HG02763 (cell line): ENCODE data around the gene LCN15.
"Not testable (repeated sequence)": the region's sequence is repeated elsewhere in the genome, so short reads cannot be mapped to it uniquely, and the experiment has no call there.

ENCODE experiments used
- ATAC-seq: cut with Tn5 transposase; IDR thresholded peaks from one replicate; pipeline ENCODE4 v1.9.1; 2021; ENCODE audit warnings: mild to moderate bottlenecking, moderate library complexity; ENCODE audit not compliant: unreplicated experiment

LCN15 gene

DNA sequence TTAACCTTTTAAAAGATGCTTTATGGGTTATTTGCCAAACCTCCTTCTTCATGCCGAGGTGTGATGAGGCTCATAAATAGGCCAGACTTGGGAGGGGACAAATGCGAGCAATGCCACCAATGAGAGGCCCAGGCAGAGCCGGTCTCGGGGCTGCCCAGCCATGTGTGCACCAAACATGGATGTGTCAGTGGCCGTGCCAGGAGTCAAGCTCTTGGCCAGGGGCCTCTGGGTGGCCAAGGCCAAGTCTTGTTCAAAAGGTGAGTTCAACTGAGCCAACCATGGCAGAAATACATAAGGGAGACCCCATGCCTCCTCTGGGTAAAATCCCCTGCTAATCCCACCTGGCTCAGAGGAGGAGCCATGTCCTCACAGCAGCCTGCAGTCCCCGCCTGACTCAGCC is 10.9 kb upstream of the LCN15 start:
- no peak for ATAC-seq

DNA sequence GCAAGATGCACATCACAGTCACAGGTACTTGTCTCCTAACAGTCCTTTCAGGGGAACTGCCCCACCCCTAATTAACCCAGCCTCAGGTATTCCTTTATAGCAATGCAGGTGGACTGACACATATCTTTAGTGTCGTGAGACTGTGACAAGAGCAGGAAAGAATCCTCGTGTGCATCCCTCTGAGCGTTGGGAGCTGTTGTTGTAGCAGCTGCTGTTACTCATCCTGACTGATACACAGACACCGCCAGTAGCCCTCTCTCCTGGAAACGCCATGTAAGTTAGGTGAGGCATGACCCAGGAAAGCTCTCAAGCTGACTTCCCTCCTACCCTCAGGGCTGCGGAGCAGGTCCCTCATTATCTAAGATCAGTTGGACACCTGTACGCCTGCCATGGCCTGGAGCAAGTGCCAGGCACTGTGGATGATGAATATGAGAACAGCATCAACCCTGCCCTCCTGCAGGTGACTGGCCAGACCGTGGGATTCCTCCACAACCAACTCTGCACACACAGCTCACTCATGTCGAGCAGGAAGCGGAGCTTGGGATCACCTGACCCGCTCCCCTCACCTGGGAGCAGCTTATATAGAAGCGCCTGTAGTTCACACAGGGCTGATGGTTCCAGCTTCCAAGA is 10.2 kb upstream of the LCN15 start:
- no peak for ATAC-seq

DNA sequence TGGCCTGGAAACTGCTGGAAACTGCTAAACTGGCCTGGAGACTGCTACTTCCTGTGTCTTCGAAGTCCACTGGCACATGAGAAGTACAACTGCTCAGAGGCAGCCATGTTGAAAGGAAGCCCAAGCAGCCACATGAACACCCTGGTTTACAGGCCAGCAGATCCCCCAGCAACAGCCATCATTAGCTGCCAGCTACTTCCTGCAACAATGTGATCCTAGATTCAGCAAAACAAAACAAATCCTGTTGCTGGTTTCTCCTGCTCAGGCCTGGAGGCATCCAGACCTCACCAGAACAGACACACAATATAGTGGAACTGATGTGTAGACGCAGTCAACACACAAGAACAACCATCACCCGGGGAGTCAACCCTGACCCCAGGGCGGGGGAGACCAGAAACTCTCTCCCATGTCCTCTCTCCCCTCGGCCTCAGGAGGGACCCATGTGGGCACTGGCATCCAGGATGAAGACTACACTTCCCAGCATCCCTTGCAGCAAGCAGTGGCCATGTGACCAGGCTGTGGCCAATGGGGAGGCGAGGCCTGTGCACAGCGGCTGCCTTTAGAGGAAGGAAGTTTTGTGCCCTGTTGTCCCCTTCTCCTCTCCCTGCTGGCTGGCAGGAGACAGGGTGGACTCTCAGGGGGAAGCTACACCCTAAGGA is 9.2 kb upstream of the LCN15 start:
- ATAC-seq: no peak

DNA sequence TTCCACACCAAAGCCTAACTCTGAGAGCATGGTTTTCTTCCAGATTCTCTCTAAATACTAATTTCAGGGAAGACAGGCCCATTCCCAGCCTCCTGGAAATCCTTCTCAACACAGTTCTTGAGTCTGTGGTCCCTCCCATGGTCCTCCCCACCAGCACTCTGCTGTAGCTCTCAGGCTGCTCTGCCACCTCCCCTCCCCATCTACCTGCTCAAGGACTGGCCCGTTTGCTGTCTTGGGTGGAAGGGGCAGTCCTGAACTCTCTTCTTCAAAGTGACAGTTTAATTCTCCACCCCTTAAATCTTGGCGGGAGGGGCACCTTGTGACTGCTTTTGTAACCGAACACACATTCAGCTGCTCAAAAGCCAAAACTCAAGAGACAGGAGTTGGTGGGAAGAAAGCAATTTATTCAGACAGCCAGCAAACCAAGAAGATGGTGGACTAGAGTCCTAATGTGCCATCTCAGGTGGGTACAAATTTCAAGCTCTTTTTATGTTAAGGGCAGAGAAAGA is 7.6 kb upstream of the LCN15 start:
- no peak for ATAC-seq

DNA sequence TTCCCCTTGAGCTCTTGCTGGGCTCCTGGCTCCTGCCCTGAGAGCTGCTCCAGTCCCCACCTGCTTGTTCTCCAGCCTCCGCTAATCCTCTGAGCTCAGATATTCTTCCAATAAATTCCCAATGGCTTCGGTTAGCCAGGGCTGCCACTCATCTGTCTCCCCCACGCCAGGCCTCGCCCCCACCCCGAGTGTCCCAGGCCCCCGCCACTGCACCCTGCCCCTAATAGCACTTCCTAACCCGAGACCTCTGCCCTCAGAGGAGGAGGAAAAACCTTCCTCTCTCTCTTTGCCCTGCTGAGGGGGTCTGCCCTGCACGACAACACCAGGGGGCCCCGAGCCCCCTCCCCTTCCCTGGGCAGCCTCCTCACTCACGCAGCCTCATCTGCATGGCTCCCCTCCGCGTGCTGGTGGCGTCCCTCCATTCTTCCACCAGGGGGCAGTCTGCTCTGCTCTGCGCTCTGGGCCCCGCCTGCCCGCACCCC is 5.4 kb upstream of the LCN15 start:
- ATAC-seq: no peak

DNA sequence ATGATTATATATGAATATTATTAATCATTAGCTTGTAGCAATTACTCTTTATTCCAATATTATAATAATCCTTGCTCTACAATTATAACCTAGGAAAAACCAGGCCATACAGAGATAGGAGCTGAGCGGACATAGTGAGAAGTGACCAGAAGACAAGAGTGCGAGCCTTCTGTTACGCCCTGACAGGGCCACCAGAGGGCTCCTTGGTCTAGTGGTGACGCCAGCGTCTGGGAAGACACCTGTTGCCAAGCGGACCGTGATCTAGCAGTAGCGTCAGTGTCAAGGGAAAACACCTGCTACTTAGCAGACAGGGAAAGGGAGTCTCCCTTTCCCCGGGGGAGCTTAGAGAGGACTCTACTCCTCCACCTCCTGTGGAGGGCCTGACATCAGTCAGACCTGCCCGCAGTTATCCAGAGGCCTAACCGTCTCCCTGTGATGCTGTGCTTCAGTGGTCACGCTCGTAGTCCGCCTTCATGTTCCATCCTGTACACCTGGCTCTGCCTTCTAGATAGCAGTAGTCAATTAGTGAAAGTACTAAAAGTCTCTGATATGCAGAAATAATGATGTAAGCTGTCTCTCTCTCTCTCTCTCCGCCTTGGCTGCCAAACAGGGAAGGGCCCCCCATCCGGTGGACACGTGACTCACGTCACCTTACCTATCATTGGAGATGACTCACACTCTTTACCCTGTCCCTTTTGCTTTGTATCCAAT is 2.2 kb upstream of the LCN15 start:
- ATAC-seq: not testable (repeated sequence)

DNA sequence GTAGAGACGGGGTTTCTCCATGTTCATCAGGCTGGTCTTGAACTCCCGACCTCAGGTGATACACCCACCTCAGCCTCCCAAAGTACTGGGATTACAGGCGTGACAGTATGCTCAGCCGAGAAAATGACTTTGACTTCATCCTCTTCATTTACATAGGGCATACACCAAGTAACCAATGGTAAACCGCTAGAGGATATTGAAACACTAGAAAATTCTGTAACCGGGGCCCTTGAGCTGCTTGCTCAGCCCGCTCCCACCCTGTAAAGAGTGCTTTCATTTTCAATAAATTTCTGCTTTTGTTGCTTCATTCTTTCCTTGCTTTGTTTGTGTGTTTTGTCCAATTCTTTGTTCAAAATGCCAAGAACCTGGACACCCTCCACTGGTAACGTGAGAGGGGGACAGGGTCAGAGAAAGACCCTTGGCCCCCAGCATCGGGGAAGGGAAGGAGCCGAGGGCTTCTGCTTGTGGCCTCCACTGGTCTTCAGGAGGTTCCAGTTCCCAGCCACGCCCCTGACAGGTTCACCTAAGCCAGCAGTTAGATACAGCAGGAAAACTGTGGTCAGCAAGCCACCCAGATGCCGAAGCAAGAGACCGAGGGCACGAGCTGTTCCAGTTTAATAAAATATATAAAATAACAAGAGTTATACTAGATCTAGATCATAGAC is 1.6 kb upstream of the LCN15 start:
- not testable (repeated sequence) for ATAC-seq

DNA sequence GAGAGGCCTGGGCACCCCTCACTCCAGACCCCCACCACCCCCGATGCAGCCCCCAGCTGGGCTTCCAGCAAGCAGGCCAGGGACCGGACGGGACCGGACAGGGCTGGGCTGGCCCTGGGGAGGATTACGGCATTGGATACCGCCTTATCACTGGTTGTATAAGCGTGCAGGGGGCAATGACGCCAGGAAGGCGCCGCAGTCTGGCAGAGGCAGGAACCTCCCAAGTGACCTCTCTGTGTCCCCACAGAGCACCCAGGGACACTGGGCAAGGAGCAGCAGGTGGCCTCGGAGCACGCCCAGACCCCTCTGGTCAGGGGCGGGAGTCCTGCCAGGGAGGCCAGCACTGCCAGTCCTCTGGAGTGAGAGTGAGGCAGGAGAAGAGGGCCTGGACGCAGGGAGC is 723 bp upstream of the LCN15 start:
- ATAC-seq: no peak

DNA sequence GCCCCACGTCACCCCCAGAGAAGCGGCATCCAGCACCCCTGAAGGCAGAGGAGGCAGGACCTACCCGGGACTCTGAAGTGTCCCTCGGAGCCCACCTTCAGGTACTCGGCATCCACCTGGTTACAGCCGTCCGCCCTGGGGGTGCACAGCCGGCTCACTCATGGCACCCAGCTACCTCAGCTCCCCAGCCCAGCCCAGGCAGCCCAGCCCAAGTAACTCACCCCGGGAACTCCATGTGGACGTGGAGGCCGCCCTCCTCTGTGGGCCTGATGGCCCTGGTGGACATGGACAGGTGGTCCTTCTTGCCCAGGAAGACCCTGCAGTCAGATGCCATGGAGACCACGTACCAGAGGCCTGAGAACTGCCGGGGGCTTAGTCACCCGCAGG is 676 bp downstream of the LCN15 start:
- ATAC-seq: no peak

DNA sequence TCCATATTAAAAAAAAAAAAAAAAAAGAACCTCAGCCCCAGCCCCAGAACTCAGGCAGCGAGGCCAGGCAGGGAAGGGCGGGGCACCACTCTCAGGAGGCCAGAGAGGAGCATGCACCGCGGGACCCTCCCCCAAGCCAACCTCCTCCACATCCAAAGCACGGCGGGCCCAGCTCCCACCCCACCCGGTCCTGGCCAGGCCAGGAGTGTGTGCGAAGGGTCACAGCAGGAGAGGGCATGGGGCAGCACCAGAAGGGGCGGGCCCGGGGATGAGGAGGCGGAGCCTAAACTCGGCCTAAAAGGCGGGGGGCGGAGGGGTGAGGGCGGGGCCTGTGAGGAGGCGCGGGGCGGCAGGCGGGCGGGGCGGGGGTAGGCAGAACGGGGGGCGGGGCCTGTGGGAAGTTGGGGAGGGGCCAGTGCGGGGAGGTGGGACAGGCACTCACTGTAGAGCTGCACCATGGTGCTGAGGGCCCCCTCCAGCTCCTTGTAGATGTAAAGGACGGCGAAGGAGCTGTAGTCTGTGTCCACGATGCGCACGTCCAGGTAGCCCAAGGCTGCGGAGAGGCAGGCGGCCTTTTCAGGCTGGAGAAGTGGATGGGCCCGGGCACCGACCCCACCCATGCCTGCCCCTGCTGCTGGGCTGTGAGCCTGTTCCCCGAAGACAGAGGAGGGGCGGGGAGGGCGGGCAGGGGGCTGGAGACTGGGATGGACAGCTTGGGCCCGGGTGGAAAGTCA is 1.2 kb downstream of the LCN15 start:
- no peak for ATAC-seq

DNA sequence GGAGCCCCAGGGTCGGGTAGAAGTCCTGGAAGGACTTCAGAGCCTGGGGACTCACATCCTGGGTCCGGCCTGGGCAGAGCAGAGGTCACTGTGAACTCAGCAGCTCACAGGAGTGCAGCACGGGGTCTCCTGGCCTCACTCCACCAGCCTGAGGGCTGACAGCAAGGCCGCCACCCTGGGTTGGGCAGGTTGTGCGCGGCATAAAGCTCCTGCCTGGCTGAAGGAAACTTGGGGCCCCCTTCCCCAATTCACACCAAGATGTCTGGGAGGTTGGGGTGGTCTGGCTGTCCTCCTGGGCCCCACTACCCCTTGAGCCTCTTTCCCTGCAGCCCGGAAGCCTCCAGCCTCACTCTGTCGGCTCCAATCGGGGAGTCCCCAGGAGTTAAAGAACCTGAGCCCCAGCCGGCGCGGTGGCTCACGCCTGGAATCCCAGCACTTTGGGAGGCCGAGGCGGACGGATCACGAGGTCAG is 2.1 kb downstream of the LCN15 start:
- no peak for ATAC-seq

DNA sequence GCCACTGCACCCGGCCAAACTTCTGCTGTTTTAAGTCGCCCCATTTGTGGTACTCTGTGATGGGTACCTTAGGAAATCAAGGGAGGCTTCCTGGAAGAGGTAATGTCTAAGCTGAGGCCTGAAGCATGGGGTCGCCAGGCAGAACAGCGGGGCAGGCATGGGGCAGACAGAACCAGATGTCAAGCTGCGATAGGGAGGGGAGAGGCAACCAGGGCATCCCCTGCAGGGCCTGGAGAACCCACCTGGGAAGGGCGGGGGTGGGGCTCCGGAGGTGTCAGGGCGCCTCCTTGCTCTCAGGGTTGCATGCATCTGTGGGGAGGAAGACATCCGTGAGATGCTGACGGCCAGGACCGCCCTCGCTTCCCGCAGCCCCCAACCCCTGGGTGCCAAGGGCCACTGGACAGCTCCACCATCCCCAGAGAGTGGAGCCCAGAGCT is 2.8 kb downstream of the LCN15 start:
- ATAC-seq: no peak

DNA sequence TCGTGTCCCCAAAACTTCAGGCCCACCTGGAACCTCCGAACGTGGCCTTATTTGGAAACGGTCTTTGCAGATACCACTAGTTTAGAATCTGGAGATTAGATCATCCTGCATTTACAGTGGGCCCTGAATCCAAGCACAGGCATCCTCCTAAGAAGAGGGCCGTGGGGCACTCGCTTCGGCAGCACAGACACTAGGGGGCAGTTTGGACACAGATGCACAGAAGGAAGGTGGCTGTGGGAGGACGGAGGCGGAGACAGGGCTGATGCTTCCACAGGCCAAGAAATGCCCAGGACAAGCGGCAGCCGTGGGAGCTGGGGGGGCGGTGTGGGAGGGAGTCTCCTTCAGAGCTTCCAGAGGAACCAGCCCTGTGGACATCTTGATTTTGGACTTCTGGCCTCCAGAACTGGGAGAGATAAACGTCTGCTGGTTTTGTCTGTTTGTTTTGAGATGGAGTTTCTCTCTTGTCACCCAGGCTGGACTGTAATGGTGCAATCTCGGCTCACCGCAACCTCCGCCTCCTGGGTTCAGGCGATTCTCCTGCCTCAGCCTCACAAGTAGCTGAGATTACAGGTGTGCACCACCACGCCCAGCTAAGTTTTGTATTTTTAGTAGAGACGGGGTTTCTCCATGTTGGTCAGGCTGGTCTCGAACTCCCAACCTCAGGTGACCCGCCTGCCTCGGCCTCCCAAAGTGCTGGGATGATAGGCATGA is 3.3 kb downstream of the LCN15 start:
- not testable (repeated sequence) for ATAC-seq

DNA sequence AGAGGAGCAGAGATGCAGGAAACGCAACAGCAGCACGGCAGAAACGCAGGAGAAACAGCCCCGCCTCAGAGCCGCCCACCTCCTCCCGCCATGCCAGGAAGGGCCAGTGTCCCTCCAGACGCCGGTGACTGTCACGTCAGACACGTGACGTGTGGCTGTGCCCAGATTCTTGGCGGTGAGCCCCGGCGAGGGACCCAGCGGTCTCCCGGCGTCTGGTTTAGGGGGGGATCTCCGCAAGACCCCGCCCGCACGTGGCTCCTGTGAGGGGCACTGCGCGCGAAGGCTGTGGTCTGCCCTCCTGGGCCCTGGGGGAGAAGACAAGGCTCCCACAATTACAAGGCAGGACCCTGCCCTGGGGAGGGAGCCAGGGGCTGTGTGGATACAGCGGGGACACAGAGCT is 3.9 kb downstream of the LCN15 start:
- no peak for ATAC-seq

DNA sequence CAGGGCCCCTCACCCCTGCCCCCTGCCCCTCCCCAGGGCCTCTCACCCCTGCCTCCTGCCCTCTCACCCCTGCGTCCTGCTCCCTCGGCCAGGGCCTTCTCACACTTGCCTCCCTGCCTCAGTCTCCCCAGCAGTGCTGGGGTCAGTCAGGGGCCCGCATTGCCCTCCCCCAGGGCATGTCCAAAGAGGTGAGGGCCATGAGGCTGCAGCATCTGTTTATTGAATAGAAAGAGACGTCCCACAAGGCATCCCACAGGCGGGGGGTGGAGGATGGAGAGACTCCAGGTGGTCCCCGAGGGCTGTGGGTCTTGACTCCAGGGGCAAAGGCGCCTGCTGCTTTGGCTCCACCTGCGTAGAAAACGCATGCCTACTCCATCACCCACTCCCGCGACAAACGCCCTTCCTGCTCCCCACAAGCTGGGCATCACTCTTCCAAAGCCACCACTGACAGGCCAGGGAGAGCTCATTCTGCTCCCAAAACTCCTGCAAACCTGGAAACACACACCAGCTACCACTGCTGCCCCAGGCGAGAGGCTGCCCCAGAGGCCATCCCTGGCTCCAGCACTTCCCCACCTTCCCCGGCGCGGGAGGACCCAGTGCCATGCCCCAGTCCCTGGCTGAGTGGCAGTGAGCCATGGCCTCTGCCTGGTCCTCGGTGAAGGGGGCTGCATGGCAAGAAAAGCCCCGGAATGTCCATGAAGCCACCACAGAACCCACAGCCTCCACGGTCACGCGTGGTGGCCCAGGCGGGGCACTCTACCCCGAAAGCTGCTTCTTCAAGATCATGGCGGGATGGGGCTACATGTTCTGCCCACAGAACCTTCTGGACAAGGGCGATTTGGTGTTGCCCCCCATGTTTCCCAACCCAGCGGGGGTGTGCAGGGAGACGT is 4.6 kb downstream of the LCN15 start:
- ATAC-seq: no peak

DNA sequence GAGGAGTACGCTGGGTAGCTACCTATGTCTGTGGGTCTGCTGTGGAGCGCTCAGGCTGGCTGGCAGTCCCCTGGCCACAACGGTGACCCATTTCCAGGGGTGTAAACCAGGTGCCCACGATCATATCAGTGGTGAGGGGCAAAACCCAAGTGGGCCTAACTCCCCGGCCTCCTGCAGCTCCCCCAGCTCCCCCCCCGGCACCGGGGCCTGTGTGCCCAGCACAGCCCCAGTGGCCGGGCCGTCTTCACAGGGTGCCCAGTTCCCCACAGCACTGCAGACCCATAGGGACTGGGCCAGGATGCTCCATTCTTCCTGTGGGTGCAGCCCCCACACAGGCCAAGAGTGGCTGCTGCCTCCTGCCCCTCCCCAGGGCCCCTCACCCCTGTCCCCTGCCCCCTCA is 5.3 kb downstream of the LCN15 start:
- no peak for ATAC-seq

DNA sequence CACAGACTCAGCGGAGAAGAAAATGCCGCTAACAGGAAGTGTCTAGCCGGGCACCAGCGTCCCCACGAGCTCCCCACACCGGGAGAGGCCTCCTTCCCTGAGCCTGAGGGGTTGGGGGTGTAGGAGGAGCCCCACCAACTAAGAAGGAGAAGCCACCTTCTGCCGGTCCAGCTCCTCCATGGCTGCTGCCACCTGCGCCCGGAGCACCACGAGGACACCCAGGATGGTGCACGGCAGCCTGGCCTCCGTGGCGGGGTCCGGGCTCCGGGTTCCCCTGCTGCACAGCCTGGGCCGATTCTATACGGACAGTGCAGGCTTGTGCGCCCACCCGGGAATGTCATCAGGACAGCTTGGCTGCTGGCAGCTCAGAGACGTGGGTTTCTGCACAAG is 6.6 kb downstream of the LCN15 start:
- ATAC-seq: no peak

DNA sequence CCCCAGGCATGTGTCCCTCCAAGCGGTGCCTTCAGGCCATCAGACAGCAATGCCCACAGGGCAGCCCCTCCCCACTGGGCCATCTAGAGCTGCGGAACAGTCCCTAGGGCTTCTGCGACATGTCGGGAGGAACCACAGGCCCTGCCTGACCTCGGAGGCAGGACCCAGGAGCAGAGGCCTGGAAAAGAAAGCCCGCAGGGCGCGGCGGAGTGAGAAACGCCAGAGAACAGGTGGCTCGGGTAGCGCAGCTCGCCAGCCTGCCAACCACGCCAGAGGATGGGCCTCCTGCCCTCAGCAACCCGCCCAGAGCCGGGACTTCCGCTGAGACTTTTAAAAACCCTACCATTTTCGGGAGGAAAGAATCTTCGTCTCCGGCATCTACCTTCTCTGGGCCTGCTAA is 7.0 kb downstream of the LCN15 start:
- no peak for ATAC-seq

DNA sequence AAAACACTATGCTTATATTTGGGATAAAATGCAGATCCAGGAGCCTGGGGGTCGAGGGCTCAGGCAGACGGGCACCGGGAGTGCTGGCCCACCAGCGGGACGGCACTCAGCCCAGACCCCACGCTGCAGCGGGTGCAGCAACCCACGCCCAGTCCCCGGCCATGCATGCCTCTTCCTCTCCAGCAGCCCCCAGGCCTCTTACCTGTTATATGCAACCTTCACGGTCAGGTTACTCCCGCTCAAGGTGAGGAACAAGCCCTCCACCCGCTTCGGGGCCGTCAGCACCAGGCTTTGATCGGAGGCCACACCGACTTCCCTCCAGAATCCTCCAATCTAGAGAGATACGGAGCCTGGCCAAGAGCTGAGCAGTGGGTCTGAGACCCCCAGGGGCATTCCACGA is 7.5 kb downstream of the LCN15 start:
- ATAC-seq: no peak
